SU-DHL-6 (cell line): ENCODE data around the gene SETDB1.

Experiments
- CTCF ChIP-seq: fragments of 200-600 bp; sonication (generic); IDR thresholded peaks from one replicate; pipeline ENCODE4 v1.5.1; 2017; ENCODE audit warnings: antibody characterized with exemption, mild to moderate bottlenecking, low read length, moderate library complexity; ENCODE audit not compliant: insufficient read depth, poor library complexity, severe bottlenecking
- EZH2phosphoT487 ChIP-seq: fragments of 200-600 bp; sonication (generic), shearing (Covaris generic); conservative IDR thresholded peaks from 2 replicates; pipeline ENCODE4 v1.6.1; 2018; ENCODE audit warnings: mild to moderate bottlenecking, antibody characterized with exemption, low read length, moderate library complexity, mixed read lengths

GRCh38 chr1:150976401-150976821, 50.2 kb downstream of the SETDB1 start:
- TF ChIP-seq CTCF, result no peak
- TF ChIP-seq EZH2phosphoT487, result no peak
